ENCODE measurements around the gene FAM20A.

The FAM20A gene

GRCh38 chr17:68589086-68589485, 12.1 kb downstream of the FAM20A start:
- Histone ChIP-seq H4K20me1 (ENCODE audit: insufficient read depth, low read length, poor library complexity, severe bottlenecking) (no peaks in the 10 kb centered on the region), H2AFZ (ENCODE audit: low read length) (no peak overlapping the region), H3K9me3 (ENCODE audit: insufficient read depth, low read depth, low read length) (no peaks in the 10 kb centered on the region), H3K9me2 (replicated peaks; ENCODE audit: low read depth, low read length) (no peaks in the 10 kb centered on the region), H3K79me2 (ENCODE audit: insufficient read depth, low read length) (no peaks in the 10 kb centered on the region), H3K4me3 (ENCODE audit: low read length, poor library complexity, severe bottlenecking) (no peak overlapping the region), H3K27me3 (ENCODE audit: insufficient read depth, low read length, poor library complexity, severe bottlenecking) (no peaks in the 10 kb centered on the region), H3F3A (ENCODE audit: low read depth) (no peaks in the 10 kb centered on the region), H3K4me2 (ENCODE audit: low read depth, low read length, poor library complexity, severe bottlenecking) (no peak overlapping the region), H3K36me3 (ENCODE audit: insufficient read depth, low read length) (no peaks in the 10 kb centered on the region), H3K4me1 (ENCODE audit: insufficient read depth, low read length, poor library complexity, severe bottlenecking) (no peaks in the 10 kb centered on the region), H3K9ac (ENCODE audit: low read depth, low read length, poor library complexity, severe bottlenecking) (no peak overlapping the region)
- no peak for TF ChIP-seq EZH2phosphoT487 (IDR thresholded peaks at IDR 0.05; ENCODE audit: borderline replicate concordance)
- no peak for TF ChIP-seq CTCF (conservative IDR thresholded peaks at IDR 0.05; ENCODE audit: low read length)

GRCh38 chr17:68588362-68588761, 12.8 kb downstream of the FAM20A start:
- TF ChIP-seq EZH2phosphoT487 (IDR thresholded peaks at IDR 0.05; ENCODE audit: borderline replicate concordance) (no peak), CTCF (conservative IDR thresholded peaks at IDR 0.05; ENCODE audit: low read length) (no peak)
- H3K9ac ChIP-seq (ENCODE audit: low read depth, low read length, poor library complexity, severe bottlenecking): no peak overlapping the region
- H3K79me2 ChIP-seq (ENCODE audit: insufficient read depth, low read length): no peaks in the 10 kb centered on the region
- H3K27me3 ChIP-seq (ENCODE audit: insufficient read depth, low read length, poor library complexity, severe bottlenecking): no peaks in the 10 kb centered on the region
- H3K4me2 ChIP-seq (ENCODE audit: low read depth, low read length, poor library complexity, severe bottlenecking): no peak overlapping the region
- no peak overlapping the region for H2AFZ ChIP-seq (ENCODE audit: low read length)
- no peak overlapping the region for H3K4me3 ChIP-seq (ENCODE audit: low read length, poor library complexity, severe bottlenecking)
- no peaks in the 10 kb centered on the region for H3K9me2 ChIP-seq (replicated peaks; ENCODE audit: low read depth, low read length)
- H3F3A ChIP-seq (ENCODE audit: low read depth): no peaks in the 10 kb centered on the region
- no peaks in the 10 kb centered on the region for H3K4me1 ChIP-seq (ENCODE audit: insufficient read depth, low read length, poor library complexity, severe bottlenecking)
- no peaks in the 10 kb centered on the region for H4K20me1 ChIP-seq (ENCODE audit: insufficient read depth, low read length, poor library complexity, severe bottlenecking)
- H3K9me3 ChIP-seq (ENCODE audit: insufficient read depth, low read depth, low read length): no peaks in the 10 kb centered on the region
- H3K36me3 ChIP-seq (ENCODE audit: insufficient read depth, low read length): no peaks in the 10 kb centered on the region

- H3K79me2 ChIP-seq (ENCODE audit: insufficient read depth, low read length): no peaks in the 10 kb centered on the region
- H3K4me3 ChIP-seq (ENCODE audit: low read length, poor library complexity, severe bottlenecking): no peak overlapping the region
- no peak for TF ChIP-seq EZH2phosphoT487 (IDR thresholded peaks at IDR 0.05; ENCODE audit: borderline replicate concordance)
- H2AFZ ChIP-seq (ENCODE audit: low read length): no peak overlapping the region
- H3K9me2 ChIP-seq (replicated peaks; ENCODE audit: low read depth, low read length): no peaks in the 10 kb centered on the region
- H3K36me3 ChIP-seq (ENCODE audit: insufficient read depth, low read length): no peaks in the 10 kb centered on the region
- no peaks in the 10 kb centered on the region for H3K4me1 ChIP-seq (ENCODE audit: insufficient read depth, low read length, poor library complexity, severe bottlenecking)
- H3K9ac ChIP-seq (ENCODE audit: low read depth, low read length, poor library complexity, severe bottlenecking): no peak overlapping the region
- H3K27me3 ChIP-seq (ENCODE audit: insufficient read depth, low read length, poor library complexity, severe bottlenecking): no peaks in the 10 kb centered on the region
- H3K4me2 ChIP-seq (ENCODE audit: low read depth, low read length, poor library complexity, severe bottlenecking): no peak overlapping the region
- no peaks in the 10 kb centered on the region for H3F3A ChIP-seq (ENCODE audit: low read depth)
- no peaks in the 10 kb centered on the region for H4K20me1 ChIP-seq (ENCODE audit: insufficient read depth, low read length, poor library complexity, severe bottlenecking)
- H3K9me3 ChIP-seq (ENCODE audit: insufficient read depth, low read depth, low read length): no peaks in the 10 kb centered on the region
Observed at GRCh38 chr17:68587847-68588246, 13.3 kb downstream of the FAM20A start.

- Histone ChIP-seq H3K9ac (ENCODE audit: low read depth, low read length, poor library complexity, severe bottlenecking) (no peak overlapping the region), H3K9me3 (ENCODE audit: insufficient read depth, low read depth, low read length) (no peaks in the 10 kb centered on the region), H4K20me1 (ENCODE audit: insufficient read depth, low read length, poor library complexity, severe bottlenecking) (no peaks in the 10 kb centered on the region), H3K36me3 (ENCODE audit: insufficient read depth, low read length) (no peaks in the 10 kb centered on the region), H3K9me2 (replicated peaks; ENCODE audit: low read depth, low read length) (no peaks in the 10 kb centered on the region), H3F3A (ENCODE audit: low read depth) (no peaks in the 10 kb centered on the region), H3K27me3 (ENCODE audit: insufficient read depth, low read length, poor library complexity, severe bottlenecking) (no peaks in the 10 kb centered on the region), H2AFZ (ENCODE audit: low read length) (no peak overlapping the region), H3K79me2 (ENCODE audit: insufficient read depth, low read length) (no peaks in the 10 kb centered on the region), H3K4me3 (ENCODE audit: low read length, poor library complexity, severe bottlenecking) (no peak overlapping the region), H3K4me2 (ENCODE audit: low read depth, low read length, poor library complexity, severe bottlenecking) (no peak overlapping the region), H3K4me1 (ENCODE audit: insufficient read depth, low read length, poor library complexity, severe bottlenecking) (no peaks in the 10 kb centered on the region)
- TF ChIP-seq EZH2phosphoT487 (IDR thresholded peaks at IDR 0.05; ENCODE audit: borderline replicate concordance): no peak
- TF ChIP-seq CTCF (conservative IDR thresholded peaks at IDR 0.05; ENCODE audit: low read length): no peak
Observed at GRCh38 chr17:68587026-68587425, 14.1 kb downstream of the FAM20A start.
